Measurements from ENCODE around the gene KDM3B.

The KDM3B gene

DNA sequence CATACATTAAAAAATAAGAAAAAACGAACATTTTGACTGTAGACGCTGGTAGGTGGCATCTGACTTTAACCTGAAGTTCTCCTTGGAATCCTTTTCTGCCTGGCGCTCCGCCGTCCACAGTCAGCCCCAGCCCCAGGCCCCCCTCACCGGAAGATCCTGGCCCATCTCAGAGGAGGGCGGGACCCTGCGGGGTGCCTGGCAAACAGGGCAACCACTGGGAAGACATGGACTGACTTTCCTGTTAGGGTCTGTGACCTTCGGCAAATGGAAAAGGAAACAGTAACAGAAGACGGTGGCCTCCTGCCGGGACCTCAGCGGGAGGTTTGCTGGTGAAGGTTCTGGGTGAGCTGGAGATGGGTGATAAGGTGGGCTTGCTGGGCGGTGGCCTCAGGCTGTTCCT, 101.1 kb downstream of the KDM3B start:
- DNase-seq (ENCODE audit: low spot score) = no peak

- DNase-seq (ENCODE audit: low spot score) = no peak
These were observed 101.6 kb downstream of the KDM3B start for GRCh38 chr5:138454121-138454520.

GRCh38 chr5:138455232-138455930, 102.9 kb downstream of the KDM3B start:
- no peak for DNase-seq (ENCODE audit: low spot score)

DNA sequence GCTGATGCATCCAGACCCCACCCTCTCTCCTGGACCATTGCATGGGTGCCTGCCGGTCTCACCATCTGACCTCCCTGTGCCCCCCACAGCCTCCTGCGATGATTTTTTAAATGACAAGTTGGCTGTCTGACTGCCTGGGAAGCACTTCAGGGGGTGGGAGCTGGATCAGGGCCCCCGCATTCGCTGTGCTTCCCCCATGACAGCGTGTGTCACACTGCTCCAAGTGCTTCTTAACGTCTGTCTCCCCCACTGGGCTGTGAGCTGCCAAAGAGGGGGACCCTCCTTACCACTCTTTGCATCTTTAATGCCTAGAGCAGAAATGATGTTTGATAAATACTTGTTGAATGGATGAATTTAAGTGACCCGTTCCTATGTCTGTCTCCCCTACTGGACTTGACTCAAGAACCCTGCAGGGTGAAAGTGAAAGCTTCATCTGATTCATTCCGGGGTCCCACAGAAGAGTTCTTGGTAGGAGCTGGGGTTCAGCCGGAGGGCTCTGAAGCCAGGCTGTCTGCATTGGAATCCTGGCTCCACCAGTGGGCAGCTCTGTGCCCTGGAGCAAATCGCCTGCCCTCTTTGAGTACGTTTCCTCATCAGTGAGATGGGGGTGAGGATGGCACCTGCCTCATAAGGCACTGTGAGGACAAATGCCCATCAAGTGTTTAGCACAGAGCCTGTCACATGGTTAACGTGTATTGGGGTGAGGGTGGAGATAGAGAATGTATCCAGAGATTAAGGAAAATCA, 105.2 kb downstream of the KDM3B start:
- no peak for DNase-seq (ENCODE audit: low spot score)

DNA sequence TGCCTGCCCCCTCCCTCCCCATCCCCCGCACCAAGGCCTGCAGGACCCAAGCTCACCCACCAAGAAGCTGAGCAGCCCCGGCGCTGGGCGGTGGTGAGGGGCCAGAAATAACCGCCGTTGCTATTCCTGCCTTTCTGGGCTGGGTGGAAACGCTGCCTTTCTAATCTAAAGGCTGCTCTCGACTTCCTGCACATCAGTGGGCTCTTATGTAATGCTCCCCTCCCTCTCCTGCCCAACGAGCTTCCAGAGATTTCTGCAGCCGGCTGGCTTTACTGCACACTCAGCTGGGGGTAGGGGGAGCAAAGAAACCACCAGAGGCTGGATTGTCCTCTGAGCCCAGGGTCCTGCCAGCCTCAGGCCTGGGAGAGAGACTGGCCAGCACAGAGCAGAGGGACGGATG, 105.9 kb downstream of the KDM3B start:
- DNase-seq (ENCODE audit: low spot score) = no peak

DNA sequence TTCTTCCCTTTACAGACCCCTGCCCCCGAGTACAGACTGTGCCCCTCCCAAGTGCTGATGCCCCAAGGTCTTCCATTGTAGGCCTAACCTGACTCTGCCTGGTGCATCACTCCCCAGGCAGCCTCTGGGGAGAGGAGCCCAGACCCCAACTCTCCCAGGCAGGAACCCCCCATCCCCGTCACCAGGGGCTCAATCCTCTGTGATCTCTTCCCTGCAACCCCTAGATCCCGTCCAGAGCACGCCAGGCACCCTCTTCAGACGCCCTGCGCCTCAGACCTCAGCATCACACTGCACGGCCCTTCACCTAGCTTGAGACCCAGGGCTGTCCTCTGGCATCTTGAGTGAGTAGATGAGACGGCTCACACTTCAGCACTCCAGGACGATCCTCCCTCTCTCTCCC, 106.4 kb downstream of the KDM3B start:
- DNase-seq (ENCODE audit: low spot score) = no peak

GRCh38 chr5:138459311-138459933, 106.9 kb downstream of the KDM3B start:
- no peak for DNase-seq (ENCODE audit: low spot score)

- DNase-seq (ENCODE audit: low spot score) = no peak
These were observed 107.7 kb downstream of the KDM3B start for GRCh38 chr5:138460032-138460693.

DNA sequence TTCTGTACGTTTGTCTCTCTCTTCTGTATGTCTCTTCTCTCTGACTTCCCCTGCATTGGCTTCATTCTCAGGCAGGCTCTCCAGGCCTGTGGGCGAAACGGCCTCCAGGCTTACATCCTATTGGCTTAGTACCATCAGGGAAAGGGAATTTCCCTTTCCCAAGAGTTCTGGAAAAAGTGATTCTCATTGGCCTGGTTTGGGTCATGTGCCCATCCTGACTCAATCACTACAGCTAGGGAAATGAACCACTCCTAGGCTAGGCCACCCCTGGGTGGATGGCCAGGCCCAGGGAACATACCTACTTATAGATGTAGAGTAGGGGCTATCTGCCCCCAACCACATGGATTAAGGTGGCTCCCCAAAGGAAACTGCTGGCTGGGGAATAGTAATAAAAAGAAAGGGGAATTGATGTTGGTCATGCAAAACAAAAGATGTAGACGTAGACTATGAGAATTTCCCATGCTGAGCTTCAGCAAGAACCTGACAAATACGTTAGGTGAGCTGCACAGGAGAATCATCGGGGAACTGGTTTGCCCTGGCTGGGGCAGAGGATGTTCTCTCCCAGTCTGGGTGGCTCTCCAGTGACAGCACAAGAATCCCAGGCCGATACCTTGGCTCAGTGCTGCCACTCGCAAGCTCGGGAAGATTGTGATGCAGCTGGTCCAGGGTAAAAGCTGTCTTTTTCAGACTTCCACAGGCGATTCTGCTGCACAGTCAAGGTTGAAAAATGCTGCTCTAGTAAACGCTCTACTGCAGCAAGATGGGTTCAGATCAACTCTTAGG, 109.0 kb downstream of the KDM3B start:
- DNase-seq (ENCODE audit: low spot score) = no peak

DNA sequence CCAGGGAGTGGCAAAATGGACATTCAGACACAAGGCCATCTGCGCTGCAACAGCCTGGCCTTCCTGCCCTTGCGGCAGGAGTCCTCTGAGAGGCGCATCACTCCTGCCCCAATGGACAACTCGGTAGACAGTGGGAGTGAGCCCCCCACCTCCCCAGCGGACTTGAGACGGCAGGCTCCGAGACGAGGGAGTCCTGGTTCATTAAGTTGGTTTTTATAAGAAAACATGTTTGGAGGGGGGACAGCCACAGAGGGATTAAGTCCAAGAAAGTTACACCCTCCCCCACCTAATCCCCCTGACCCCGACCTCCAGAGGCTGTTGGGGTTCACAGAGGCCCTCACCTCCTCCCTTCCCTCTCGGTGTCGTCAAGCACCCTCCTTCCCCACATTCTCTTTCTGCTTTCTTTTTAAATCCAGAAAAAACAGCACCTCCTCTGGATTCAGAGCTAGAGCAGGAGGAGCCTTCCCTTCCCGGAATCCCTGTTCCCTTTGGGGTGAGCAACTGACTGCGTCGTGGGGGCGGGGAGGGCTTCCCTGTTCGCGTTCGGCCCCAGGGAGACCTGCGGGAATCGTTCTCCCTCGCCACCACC, 111.0 kb downstream of the KDM3B start:
- DNase-seq (ENCODE audit: low spot score) = peak; percentile 5

DNA sequence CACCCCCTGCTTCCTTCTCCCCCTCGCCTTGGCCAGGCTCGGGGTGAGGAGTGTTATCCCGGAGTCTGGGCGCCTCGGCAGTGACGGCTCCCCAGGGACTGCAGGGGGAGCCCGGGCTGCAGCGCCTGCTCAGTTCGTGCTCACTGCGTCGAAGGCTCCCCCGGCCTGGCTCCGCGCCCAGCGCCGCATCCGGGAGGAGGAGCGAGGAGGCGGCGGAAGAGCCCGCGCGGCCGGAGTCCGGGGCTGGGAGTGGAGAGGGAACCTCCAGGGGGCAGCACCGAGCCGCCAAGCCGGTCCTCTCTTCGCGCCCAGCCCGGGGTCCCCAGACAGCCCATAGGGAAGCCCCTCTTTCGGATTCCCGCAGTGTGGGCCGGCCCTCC, 111.5 kb downstream of the KDM3B start:
- peak; percentile 97 for DNase-seq (ENCODE audit: low spot score)

DNA sequence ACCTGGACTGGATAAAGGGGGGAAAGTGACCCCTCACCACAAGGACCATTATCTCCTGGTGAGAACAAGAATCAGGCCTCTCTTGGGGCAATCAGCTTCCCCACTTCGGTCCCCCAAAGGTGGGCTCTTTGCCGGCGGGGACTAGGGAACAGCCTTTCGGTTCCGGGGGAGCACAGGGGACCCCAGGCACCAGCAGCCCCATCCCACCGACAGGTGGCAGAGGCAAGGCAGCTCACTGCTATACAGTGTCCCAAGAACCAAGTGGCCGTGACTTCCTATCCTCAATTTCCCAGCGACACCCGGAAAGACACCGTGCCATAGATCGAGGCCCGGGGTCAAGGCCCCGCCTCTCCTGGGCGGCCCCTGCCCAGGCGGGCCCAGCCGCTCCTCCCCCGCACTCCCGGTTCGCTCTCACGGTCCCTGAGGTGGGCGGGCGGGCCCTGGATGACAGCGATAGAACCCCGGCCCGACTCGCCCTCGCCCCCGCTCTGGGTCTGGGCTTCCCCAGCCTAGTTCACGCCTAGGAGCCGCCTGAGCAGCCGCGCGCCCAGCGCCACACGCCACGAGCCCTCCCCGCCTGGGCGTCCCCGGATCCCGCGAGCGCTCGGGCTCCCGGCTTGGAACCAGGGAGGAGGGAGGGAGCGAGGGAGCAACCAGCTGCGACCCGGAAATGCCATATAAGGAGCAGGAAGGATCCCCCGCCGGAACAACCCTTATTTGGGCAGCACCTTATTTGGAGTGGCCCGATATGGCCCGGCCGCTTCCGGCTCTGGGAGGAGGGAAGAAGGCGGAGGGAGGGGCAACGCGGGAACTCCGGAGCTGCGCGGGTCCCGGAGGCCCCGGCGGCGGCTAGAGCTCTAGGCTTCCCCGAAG, 112.1 kb downstream of the KDM3B start:
- peak; percentile 99 for DNase-seq (ENCODE audit: low spot score)

DNA sequence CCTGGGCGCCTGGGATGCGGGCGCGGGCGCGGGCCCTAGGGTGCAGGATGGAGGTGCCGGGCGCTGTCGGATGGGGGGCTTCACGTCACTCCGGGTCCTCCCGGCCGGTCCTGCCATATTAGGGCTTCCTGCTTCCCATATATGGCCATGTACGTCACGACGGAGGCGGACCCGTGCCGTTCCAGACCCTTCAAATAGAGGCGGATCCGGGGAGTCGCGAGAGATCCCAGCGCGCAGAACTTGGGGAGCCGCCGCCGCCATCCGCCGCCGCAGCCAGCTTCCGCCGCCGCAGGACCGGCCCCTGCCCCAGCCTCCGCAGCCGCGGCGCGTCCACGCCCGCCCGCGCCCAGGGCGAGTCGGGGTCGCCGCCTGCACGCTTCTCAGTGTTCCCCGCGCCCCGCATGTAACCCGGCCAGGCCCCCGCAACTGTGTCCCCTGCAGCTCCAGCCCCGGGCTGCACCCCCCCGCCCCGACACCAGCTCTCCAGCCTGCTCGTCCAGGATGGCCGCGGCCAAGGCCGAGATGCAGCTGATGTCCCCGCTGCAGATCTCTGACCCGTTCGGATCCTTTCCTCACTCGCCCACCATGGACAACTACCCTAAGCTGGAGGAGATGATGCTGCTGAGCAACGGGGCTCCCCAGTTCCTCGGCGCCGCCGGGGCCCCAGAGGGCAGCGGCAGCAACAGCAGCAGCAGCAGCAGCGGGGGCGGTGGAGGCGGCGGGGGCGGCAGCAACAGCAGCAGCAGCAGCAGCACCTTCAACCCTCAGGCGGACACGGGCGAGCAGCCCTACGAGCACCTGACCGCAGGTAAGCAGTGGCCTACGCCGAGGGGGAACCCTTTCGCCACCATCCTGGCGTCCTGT, 113.0 kb downstream of the KDM3B start, which contains the start of gene EGR1:
Gene EGR1 (plus strand): TSS at position 219 of the 864 bp plus-strand sequence. CDS start 283 bp downstream, at position 502.
- peak; percentile 96 for DNase-seq (ENCODE audit: low spot score)

- no peak for DNase-seq (ENCODE audit: low spot score)
These were observed 113.8 kb downstream of the KDM3B start for GRCh38 chr5:138466125-138466899.

GRCh38 chr5:138466900-138467710, 114.6 kb downstream of the KDM3B start:
- peak; percentile 24 for DNase-seq (ENCODE audit: low spot score)

GRCh38 chr5:138467711-138468132, 115.2 kb downstream of the KDM3B start:
- peak; percentile 11 for DNase-seq (ENCODE audit: low spot score)

- no peak for DNase-seq (ENCODE audit: low spot score)
These were observed 115.9 kb downstream of the KDM3B start for GRCh38 chr5:138468133-138468965.
